SU-DHL-6 (cell line): Measurements from ENCODE around the gene ABCB1.

Source experiments
- EZH2phosphoT487 ChIP-seq: fragments of 200-600 bp; sonication (generic), shearing (Covaris generic); conservative IDR thresholded peaks from 2 replicates; pipeline ENCODE4 v1.6.1; 2018; ENCODE audit warnings: mild to moderate bottlenecking, antibody characterized with exemption, low read length, moderate library complexity, mixed read lengths
- TF ChIP-seq, protein P1 (sequence below): fragments of 200-600 bp; sonication (generic); IDR thresholded peaks from one replicate; pipeline ENCODE4 v1.5.1; 2017; ENCODE audit warnings: antibody characterized with exemption, mild to moderate bottlenecking, low read length, moderate library complexity; ENCODE audit not compliant: insufficient read depth, poor library complexity, severe bottlenecking

DNA sequence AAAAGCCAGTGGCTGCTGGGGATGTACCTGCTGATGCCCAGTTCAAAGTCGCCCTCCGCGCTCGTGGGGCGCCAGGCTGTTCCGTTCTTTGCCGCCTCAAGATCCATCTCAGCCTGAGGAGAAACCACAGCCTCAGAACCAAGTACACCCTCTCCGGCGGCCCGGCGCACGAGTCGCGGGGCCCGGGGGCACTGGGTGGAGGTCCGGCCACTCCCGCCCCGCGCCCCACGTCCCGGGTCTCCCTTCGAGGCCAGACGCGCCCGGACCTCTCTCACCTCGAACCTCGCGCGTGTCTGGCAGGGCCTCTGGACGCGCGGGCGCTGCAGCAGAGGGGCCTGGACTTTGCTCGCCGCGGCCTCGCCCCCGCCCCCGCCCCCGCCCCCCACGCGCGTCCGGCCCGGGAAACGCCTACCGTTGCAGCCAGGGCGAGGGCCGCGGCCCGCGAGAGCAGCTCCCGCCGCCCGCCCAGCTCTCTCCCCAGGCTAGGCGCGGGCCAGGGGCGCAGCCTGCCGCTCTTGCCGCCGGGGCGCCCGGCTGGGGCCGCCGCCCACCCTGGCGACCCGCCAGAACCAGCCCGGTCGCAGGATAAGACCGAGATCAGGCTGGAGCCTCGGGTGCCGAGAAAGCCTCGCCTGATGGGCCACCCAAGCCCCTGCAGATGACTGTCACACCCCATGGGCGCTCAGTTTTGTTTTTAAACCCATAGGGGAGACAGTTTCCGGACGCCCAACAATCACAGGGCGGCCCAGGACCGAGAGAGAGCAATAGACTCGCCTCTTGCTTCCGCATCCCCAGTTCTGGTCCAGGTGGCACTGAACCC lies 125.1 kb downstream of the ABCB1 start, which contains the start of gene ABCB4:
- TF ChIP-seq, protein P1, sequence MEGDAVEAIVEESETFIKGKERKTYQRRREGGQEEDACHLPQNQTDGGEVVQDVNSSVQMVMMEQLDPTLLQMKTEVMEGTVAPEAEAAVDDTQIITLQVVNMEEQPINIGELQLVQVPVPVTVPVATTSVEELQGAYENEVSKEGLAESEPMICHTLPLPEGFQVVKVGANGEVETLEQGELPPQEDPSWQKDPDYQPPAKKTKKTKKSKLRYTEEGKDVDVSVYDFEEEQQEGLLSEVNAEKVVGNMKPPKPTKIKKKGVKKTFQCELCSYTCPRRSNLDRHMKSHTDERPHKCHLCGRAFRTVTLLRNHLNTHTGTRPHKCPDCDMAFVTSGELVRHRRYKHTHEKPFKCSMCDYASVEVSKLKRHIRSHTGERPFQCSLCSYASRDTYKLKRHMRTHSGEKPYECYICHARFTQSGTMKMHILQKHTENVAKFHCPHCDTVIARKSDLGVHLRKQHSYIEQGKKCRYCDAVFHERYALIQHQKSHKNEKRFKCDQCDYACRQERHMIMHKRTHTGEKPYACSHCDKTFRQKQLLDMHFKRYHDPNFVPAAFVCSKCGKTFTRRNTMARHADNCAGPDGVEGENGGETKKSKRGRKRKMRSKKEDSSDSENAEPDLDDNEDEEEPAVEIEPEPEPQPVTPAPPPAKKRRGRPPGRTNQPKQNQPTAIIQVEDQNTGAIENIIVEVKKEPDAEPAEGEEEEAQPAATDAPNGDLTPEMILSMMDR = no peak
- no peak for TF ChIP-seq EZH2phosphoT487
